Measurements from ENCODE around the gene EYS.
A peak's percentile ranks its signal among the peaks of the same experiment; 100 is the strongest.

EYS gene

DNA sequence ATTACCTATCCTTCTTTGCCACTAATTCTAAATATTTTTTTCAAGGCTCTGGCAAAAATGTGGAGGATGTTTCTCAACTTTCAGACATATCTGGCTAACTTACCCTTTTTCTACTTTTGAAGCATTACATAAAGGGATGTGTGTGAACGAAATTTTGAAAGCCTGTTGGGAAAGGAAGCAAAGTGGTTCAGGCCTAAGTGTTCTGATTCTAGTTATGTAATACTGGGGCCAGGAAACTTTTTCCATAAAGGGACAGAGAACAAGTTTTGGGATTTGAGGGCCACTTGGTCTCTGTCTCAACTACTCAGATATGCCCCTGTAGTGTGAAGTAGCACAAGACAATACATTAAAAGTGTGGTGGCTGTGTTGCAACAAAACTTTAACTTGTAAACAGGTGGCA lies 1349.6 kb downstream of the EYS start:
- 83% methylated on average over 1 of the region's 1 CpG for WGBS (ENCODE audit: insufficient coverage)
- H3K9me3 ChIP-seq (ENCODE audit: control extremely low read depth in 1 of 5, control insufficient read depth in 4 of 5, insufficient read depth in 2 of 5, low read depth in 1 of 5, low read length in 4 of 5), result peaks cover 0 to 4% (median 0%) of the 10 kb centered on the region in 5 experiments
- H3K36me3 ChIP-seq (ENCODE audit: control insufficient read depth in 4 of 4, insufficient read depth in 4 of 4, low read length in 3 of 4), result no peaks in the 10 kb centered on the region
- ChIA-PET CTCF (no interaction called here), POLR2A (no interaction called here)
- H3K4me1 ChIP-seq (ENCODE audit: control extremely low read depth in 1 of 4, control insufficient read depth in 4 of 4, insufficient read depth in 4 of 4, low read length in 3 of 4), result no peaks in the 10 kb centered on the region
- no peak for DNase-seq
- no peak overlapping the region for H3K4me3 ChIP-seq (ENCODE audit: control insufficient read depth in 1 of 7, extremely low read depth in 1 of 7, insufficient read depth in 4 of 7, low read depth in 2 of 7, low read length in 6 of 7)
- H3K27ac ChIP-seq (ENCODE audit: insufficient read depth in 1 of 2, low read depth in 1 of 2, low read length in 2 of 2, poor library complexity in 1 of 2, severe bottlenecking in 2 of 2), result no peak overlapping the region
- no peaks in the 10 kb centered on the region for H3K27me3 ChIP-seq (replicated peaks in 2 of 5; ENCODE audit: control insufficient read depth in 4 of 5, insufficient read depth in 5 of 5, low read length in 4 of 5)

DNA sequence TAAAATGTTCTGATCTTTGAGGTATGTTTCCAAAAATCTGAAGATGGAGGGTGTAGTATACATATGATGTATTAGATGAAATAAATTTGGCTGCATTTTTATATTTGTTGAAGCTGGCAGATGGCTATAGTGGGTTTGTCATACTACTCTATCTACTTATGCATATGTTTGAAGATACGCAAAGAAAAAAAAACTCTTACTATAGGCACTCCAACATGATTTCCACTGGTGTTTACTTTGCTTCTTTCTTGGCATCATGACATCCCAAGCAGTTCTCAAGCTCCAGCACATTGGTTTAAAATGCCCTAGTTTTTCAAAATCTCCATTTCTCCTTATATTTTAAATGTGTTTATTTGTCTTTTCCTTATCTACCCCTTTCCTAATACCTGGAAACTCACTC lies 1359.6 kb downstream of the EYS start:
- ChIA-PET CTCF (interaction anchor here (1.1 kb wide), 1 partner anchor 425 kb away, joined by 3 read pairs; no protein-coding TSS in a partner anchor), POLR2A (no interaction called here)
- H3K27me3 ChIP-seq (replicated peaks in 2 of 5; ENCODE audit: control insufficient read depth in 4 of 5, insufficient read depth in 5 of 5, low read length in 4 of 5), result no peaks in the 10 kb centered on the region
- no peak overlapping the region for H3K27ac ChIP-seq (ENCODE audit: insufficient read depth in 1 of 2, low read depth in 1 of 2, low read length in 2 of 2, poor library complexity in 1 of 2, severe bottlenecking in 2 of 2)
- no peaks in the 10 kb centered on the region for H3K36me3 ChIP-seq (ENCODE audit: control insufficient read depth in 4 of 4, insufficient read depth in 4 of 4, low read length in 3 of 4)
- WGBS (ENCODE audit: insufficient coverage), result no CpG with 5 or more reads among the region's 1 CpG
- H3K4me1 ChIP-seq (ENCODE audit: control extremely low read depth in 1 of 4, control insufficient read depth in 4 of 4, insufficient read depth in 4 of 4, low read length in 3 of 4), result no peaks in the 10 kb centered on the region
- no peak for DNase-seq
- no peaks in the 10 kb centered on the region for H3K9me3 ChIP-seq (ENCODE audit: control extremely low read depth in 1 of 5, control insufficient read depth in 4 of 5, insufficient read depth in 2 of 5, low read depth in 1 of 5, low read length in 4 of 5)
- no peak overlapping the region for H3K4me3 ChIP-seq (ENCODE audit: control insufficient read depth in 1 of 7, extremely low read depth in 1 of 7, insufficient read depth in 4 of 7, low read depth in 2 of 7, low read length in 6 of 7)

DNA sequence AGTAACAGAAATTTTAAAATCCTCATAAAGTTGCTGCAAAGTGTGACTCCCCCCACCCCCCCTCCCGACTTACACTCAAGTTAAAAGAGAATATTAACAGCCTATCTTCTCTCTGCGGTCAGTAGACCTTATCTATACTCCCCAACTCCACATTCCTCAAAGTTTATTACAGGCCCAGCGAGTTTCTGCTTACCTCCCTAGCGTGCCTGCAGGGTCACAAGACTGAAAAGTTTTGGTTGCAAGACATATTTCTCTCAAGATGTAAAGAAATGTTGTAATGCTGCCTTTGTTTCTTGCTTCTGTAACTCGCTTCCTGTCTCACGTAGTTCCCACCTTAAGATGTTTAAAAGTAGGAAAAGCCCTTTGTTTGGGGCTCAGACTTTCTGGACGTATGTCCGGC lies 1371.8 kb downstream of the EYS start:
- no peak for DNase-seq
- Histone ChIP-seq H3K36me3 (ENCODE audit: control insufficient read depth in 4 of 4, insufficient read depth in 4 of 4, low read length in 3 of 4) (no peaks in the 10 kb centered on the region), H3K4me3 (ENCODE audit: control insufficient read depth in 1 of 7, extremely low read depth in 1 of 7, insufficient read depth in 4 of 7, low read depth in 2 of 7, low read length in 6 of 7) (no peak overlapping the region), H3K9me3 (ENCODE audit: control extremely low read depth in 1 of 5, control insufficient read depth in 4 of 5, insufficient read depth in 2 of 5, low read depth in 1 of 5, low read length in 4 of 5) (no peaks in the 10 kb centered on the region), H3K27ac (ENCODE audit: insufficient read depth in 1 of 2, low read depth in 1 of 2, low read length in 2 of 2, poor library complexity in 1 of 2, severe bottlenecking in 2 of 2) (no peak overlapping the region), H3K4me1 (ENCODE audit: control extremely low read depth in 1 of 4, control insufficient read depth in 4 of 4, insufficient read depth in 4 of 4, low read length in 3 of 4) (peaks cover 0 to 3% (median 0%) of the 10 kb centered on the region in 4 experiments), H3K27me3 (replicated peaks in 2 of 5; ENCODE audit: control insufficient read depth in 4 of 5, insufficient read depth in 5 of 5, low read length in 4 of 5) (no peaks in the 10 kb centered on the region)
- 100% methylated on average over 3 of the region's 8 CpGs for WGBS (ENCODE audit: insufficient coverage)
- POLR2A ChIA-PET, result no interaction called here
- CTCF ChIA-PET, result interaction anchor here (1.0 to 1.8 kb wide), 2 partner anchors 323 to 411 kb away, joined by 3 to 4 read pairs; no protein-coding TSS in a partner anchor

DNA sequence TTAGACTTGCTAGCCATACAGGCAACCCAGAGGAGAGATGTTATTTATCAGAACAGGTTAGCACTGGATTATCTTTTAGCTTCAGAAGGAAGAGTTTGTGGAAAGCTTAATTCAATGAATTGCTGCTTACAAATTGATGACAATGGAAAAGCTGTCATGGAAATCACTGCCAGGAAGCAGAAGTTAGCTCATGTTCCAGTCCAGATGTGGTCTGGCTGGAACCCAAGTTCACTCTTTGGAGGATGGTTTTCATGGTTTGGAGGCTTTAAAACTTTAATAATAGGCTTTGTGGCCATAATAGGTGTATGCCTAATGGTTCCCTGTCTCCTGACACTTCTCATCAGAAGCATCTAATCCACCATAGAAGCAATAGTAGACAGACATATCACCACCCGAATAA lies 1372.4 kb downstream of the EYS start:
- Histone ChIP-seq H3K9me3 (ENCODE audit: control extremely low read depth in 1 of 5, control insufficient read depth in 4 of 5, insufficient read depth in 2 of 5, low read depth in 1 of 5, low read length in 4 of 5) (no peaks in the 10 kb centered on the region), H3K27ac (ENCODE audit: insufficient read depth in 1 of 2, low read depth in 1 of 2, low read length in 2 of 2, poor library complexity in 1 of 2, severe bottlenecking in 2 of 2) (no peak overlapping the region), H3K4me3 (ENCODE audit: control insufficient read depth in 1 of 7, extremely low read depth in 1 of 7, insufficient read depth in 4 of 7, low read depth in 2 of 7, low read length in 6 of 7) (no peak overlapping the region), H3K4me1 (ENCODE audit: control extremely low read depth in 1 of 4, control insufficient read depth in 4 of 4, insufficient read depth in 4 of 4, low read length in 3 of 4) (peaks cover 0 to 3% (median 0%) of the 10 kb centered on the region in 4 experiments), H3K27me3 (replicated peaks in 2 of 5; ENCODE audit: control insufficient read depth in 4 of 5, insufficient read depth in 5 of 5, low read length in 4 of 5) (no peaks in the 10 kb centered on the region), H3K36me3 (ENCODE audit: control insufficient read depth in 4 of 4, insufficient read depth in 4 of 4, low read length in 3 of 4) (no peaks in the 10 kb centered on the region)
- CTCF ChIA-PET, result interaction anchor here (1.0 to 1.8 kb wide), 3 partner anchors 323 to 412 kb away, joined by 3 to 4 read pairs (median 3); no protein-coding TSS in a partner anchor
- POLR2A ChIA-PET, result no interaction called here
- WGBS (ENCODE audit: insufficient coverage), result 100% methylated on average over 1 of the region's 1 CpG
- peak in 1 of 3 donors; percentile 5 for DNase-seq

DNA sequence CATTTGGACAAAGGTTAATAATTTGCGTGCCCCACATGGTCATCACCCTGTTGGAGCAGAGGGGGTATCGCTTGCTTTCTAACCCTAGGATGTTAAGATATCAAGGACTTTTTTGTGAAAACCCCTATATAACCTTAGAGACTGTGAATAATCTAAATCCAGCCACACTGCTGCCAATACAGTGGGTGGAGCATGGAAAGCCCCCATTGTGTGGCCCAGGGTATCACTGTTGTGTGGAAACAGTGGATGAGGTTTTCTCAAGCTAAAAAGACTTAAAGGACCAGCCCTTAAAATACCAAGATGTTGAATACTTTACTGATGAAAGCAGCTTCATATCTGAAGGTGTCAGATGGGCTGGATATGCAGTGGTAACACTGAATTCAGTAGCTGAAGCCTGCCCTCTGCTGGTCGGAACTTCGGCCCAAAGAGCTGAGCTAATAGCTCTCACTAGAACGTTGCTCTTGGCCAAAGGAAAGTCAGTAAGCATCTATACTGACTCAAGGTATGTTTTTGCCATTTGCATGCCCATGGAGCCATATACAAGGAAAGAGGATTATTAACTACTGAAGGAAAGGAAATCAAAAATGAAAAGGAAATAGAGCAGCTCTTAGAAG lies 1376.2 kb downstream of the EYS start:
- H3K9me3 ChIP-seq (ENCODE audit: control extremely low read depth in 1 of 5, control insufficient read depth in 4 of 5, insufficient read depth in 2 of 5, low read depth in 1 of 5, low read length in 4 of 5), result peaks cover 0 to 3% (median 0%) of the 10 kb centered on the region in 5 experiments
- peak; percentile 56 to 81 (median 75) for DNase-seq
- no peaks in the 10 kb centered on the region for H3K36me3 ChIP-seq (ENCODE audit: control insufficient read depth in 4 of 4, insufficient read depth in 4 of 4, low read length in 3 of 4)
- H3K4me3 ChIP-seq (ENCODE audit: control insufficient read depth in 1 of 7, extremely low read depth in 1 of 7, insufficient read depth in 4 of 7, low read depth in 2 of 7, low read length in 6 of 7), result no peak overlapping the region
- peaks cover 0 to 3% (median 0%) of the 10 kb centered on the region in 4 experiments for H3K4me1 ChIP-seq (ENCODE audit: control extremely low read depth in 1 of 4, control insufficient read depth in 4 of 4, insufficient read depth in 4 of 4, low read length in 3 of 4)
- H3K27ac ChIP-seq (ENCODE audit: insufficient read depth in 1 of 2, low read depth in 1 of 2, low read length in 2 of 2, poor library complexity in 1 of 2, severe bottlenecking in 2 of 2), result no peak overlapping the region
- CTCF ChIA-PET, result interaction anchor here (0.7 to 4.1 kb wide), 20 partner anchors 8 to 979 kb away, joined by 3 to 39 read pairs (median 4); no protein-coding TSS in a partner anchor
- 0% methylated on average over 3 of the region's 5 CpGs for WGBS (ENCODE audit: insufficient coverage)
- no peaks in the 10 kb centered on the region for H3K27me3 ChIP-seq (replicated peaks in 2 of 5; ENCODE audit: control insufficient read depth in 4 of 5, insufficient read depth in 5 of 5, low read length in 4 of 5)
- POLR2A ChIA-PET, result no interaction called here

DNA sequence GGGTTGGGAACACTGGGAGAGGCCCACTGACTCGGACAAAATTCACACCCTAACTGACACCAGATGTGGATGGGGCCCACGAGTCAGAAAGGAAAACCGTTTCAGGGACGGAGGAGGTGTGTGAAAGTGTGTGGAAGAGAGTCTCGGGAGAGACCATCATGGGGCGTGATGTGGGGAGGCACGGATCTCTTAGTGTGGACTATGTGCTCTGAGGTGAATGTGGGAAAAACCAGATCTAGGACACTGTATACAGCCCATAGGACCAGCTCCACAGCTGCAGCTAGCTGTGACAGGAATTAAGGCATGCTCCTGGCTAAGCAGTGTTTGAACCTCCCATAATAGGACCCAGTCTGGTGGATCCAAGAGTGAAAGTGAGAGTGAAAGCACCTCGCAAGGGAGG lies 1380.1 kb downstream of the EYS start:
- WGBS (ENCODE audit: insufficient coverage), result 99% methylated on average over 7 of the region's 8 CpGs
- Histone ChIP-seq H3K9me3 (ENCODE audit: control extremely low read depth in 1 of 5, control insufficient read depth in 4 of 5, insufficient read depth in 2 of 5, low read depth in 1 of 5, low read length in 4 of 5) (peaks cover 0 to 3% (median 0%) of the 10 kb centered on the region in 5 experiments), H3K27me3 (replicated peaks in 2 of 5; ENCODE audit: control insufficient read depth in 4 of 5, insufficient read depth in 5 of 5, low read length in 4 of 5) (no peaks in the 10 kb centered on the region), H3K4me1 (ENCODE audit: control extremely low read depth in 1 of 4, control insufficient read depth in 4 of 4, insufficient read depth in 4 of 4, low read length in 3 of 4) (peaks cover 0 to 4% (median 0%) of the 10 kb centered on the region in 4 experiments), H3K27ac (ENCODE audit: insufficient read depth in 1 of 2, low read depth in 1 of 2, low read length in 2 of 2, poor library complexity in 1 of 2, severe bottlenecking in 2 of 2) (no peak overlapping the region), H3K4me3 (ENCODE audit: control insufficient read depth in 1 of 7, extremely low read depth in 1 of 7, insufficient read depth in 4 of 7, low read depth in 2 of 7, low read length in 6 of 7) (no peak overlapping the region), H3K36me3 (ENCODE audit: control insufficient read depth in 4 of 4, insufficient read depth in 4 of 4, low read length in 3 of 4) (no peaks in the 10 kb centered on the region)
- DNase-seq, result no peak
- ChIA-PET POLR2A (no interaction called here), CTCF (interaction anchor here (1.4 kb wide), 1 partner anchor 403 kb away, joined by 3 read pairs; no protein-coding TSS in a partner anchor)

DNA sequence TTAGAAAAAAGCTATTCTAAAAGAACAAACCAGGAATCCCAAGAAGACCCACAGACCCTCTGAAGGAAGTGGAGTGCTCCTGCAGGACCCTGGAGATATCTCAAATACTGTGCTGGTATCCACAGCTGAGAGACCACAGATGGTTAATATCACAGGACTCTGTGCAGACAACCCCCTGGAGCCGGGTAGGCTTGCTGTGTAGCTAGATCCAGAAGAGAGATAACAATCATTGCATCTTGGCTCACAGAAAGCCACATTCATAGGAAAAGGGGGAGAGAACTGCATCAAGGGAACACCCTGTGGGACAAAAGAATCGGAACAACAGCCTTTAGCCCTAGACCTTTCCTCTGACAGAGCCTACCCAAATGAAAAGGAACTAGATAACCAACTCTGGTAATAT lies 1381.9 kb downstream of the EYS start:
- Histone ChIP-seq H3K4me3 (ENCODE audit: control insufficient read depth in 1 of 7, extremely low read depth in 1 of 7, insufficient read depth in 4 of 7, low read depth in 2 of 7, low read length in 6 of 7) (no peak overlapping the region), H3K27me3 (replicated peaks in 2 of 5; ENCODE audit: control insufficient read depth in 4 of 5, insufficient read depth in 5 of 5, low read length in 4 of 5) (no peaks in the 10 kb centered on the region), H3K9me3 (ENCODE audit: control extremely low read depth in 1 of 5, control insufficient read depth in 4 of 5, insufficient read depth in 2 of 5, low read depth in 1 of 5, low read length in 4 of 5) (peaks cover 0 to 3% (median 0%) of the 10 kb centered on the region in 5 experiments), H3K36me3 (ENCODE audit: control insufficient read depth in 4 of 4, insufficient read depth in 4 of 4, low read length in 3 of 4) (no peaks in the 10 kb centered on the region), H3K4me1 (ENCODE audit: control extremely low read depth in 1 of 4, control insufficient read depth in 4 of 4, insufficient read depth in 4 of 4, low read length in 3 of 4) (peaks cover 0 to 4% (median 0%) of the 10 kb centered on the region in 4 experiments), H3K27ac (ENCODE audit: insufficient read depth in 1 of 2, low read depth in 1 of 2, low read length in 2 of 2, poor library complexity in 1 of 2, severe bottlenecking in 2 of 2) (no peak overlapping the region)
- CTCF ChIA-PET, result no interaction called here
- DNase-seq, result no peak
- POLR2A ChIA-PET, result no interaction called here
- 67% methylated on average over 1 of the region's 2 CpGs for WGBS (ENCODE audit: insufficient coverage)
